A673 (cell line): Measurements from ENCODE around the gene CHCHD6. TPM values are rescaled to one million over a fixed set of nuclear protein-coding genes. Genes with fewer than 3 reads are reported as not detected.

ENCODE experiments used
- BruUV-seq: library from RNA; stranded (reverse); fragments of 400-500 nt; replicated peaks from 2 replicates; lab custom pipeline; 2021; lab: Mats Ljungman, UMichigan
- CTCF ChIA-PET: fragments of 300-600 bp; sonication (Branson Sonifier 250); formaldehyde crosslinking; loops from one replicate; lab custom pipeline; 2022; ENCODE audit warnings: antibody characterized with exemption; lab: Charles Lee
- POLR2A ChIA-PET: fragments of 300-600 bp; sonication (Branson Sonifier 250); formaldehyde crosslinking; loops from one replicate; lab custom pipeline; 2022; ENCODE audit warnings: antibody characterized with exemption; ENCODE audit not compliant: low non-redundant PET; lab: Charles Lee
- DNase-seq: peaks from one replicate; pipeline ENCODE4 v3.0.0-alpha.2; 2015; ENCODE audit warnings: low spot score
- H3K27ac ChIP-seq: fragments of 200-600 bp; sonication (generic); 2 replicates; pipeline ENCODE4 v1.5.1; 2016; ENCODE audit warnings: mixed run types, low read depth, mild to moderate bottlenecking, mixed read lengths, antibody characterized with exemption, low read length; ENCODE audit not compliant: poor library complexity, severe bottlenecking
- H3K27me3 ChIP-seq: fragments of 200-600 bp; sonication (generic); replicated peaks from 2 replicates; pipeline ENCODE4 v1.6.1; 2017; ENCODE audit warnings: mixed run types, low read depth, mild to moderate bottlenecking, mixed read lengths, antibody characterized with exemption, low read length; ENCODE audit not compliant: insufficient read depth, poor library complexity
- H3K36me3 ChIP-seq: fragments of 200-600 bp; sonication (generic); 2 replicates; pipeline ENCODE4 v1.6.1; 2016; ENCODE audit warnings: mixed run types, mild to moderate bottlenecking, mixed read lengths, antibody characterized with exemption, low read length; ENCODE audit not compliant: insufficient read depth, poor library complexity, severe bottlenecking
- H3K4me1 ChIP-seq: fragments of 200-600 bp; sonication (generic); 2 replicates; pipeline ENCODE4 v1.6.1; 2017; ENCODE audit warnings: mixed run types, mild to moderate bottlenecking, mixed read lengths, antibody characterized with exemption, low read length; ENCODE audit not compliant: insufficient read depth, poor library complexity, severe bottlenecking
- H3K4me3 ChIP-seq: fragments of 200-600 bp; sonication (generic); 2 replicates; pipeline ENCODE4 v1.5.1; 2016; ENCODE audit warnings: low read depth, mixed run types, mild to moderate bottlenecking, mixed read lengths, low read length; ENCODE audit not compliant: poor library complexity, severe bottlenecking
- H3K9me3 ChIP-seq: fragments of 200-600 bp; sonication (generic); 2 replicates; pipeline ENCODE4 v1.6.1; 2016; ENCODE audit warnings: mixed run types, low read depth, mild to moderate bottlenecking, mixed read lengths, antibody characterized with exemption, low read length; ENCODE audit not compliant: poor library complexity, severe bottlenecking
- CTCF ChIP-seq: fragments of 300-800, 200-600 bp; sonication (generic); conservative IDR thresholded peaks from 2 replicates; pipeline ENCODE4 v1.5.1; 2017; ENCODE audit warnings: low read depth, mild to moderate bottlenecking, antibody characterized with exemption, low read length, moderate library complexity, mixed read lengths
- EZH2 ChIP-seq: fragments of 200-600 bp; sonication (generic); IDR thresholded peaks from 2 replicates; pipeline ENCODE4 v1.6.1; 2017; ENCODE audit warnings: borderline replicate concordance, low read depth, mild to moderate bottlenecking, mixed read lengths, antibody characterized with exemption, low read length; ENCODE audit not compliant: poor library complexity, severe bottlenecking
- intact Hi-C: fragments of 100-400 bp; cut with micrococcal nuclease; formaldehyde crosslinking; loops from one replicate; pipeline ENCODE4 v1.10.0; 2022; ENCODE audit not compliant: unreplicated experiment
- total RNA-seq: library from RNA; stranded (reverse); gene quantifications from 2 replicates; pipeline ENCODE4 v1.2.3, GENCODE V29; 2021

The CHCHD6 gene
- total RNA-seq, 1 experiment from 2014 or later = 23.3 TPM

GRCh38 chr3:126818400-126819095 is 114.5 kb downstream of the CHCHD6 start:
- H3K4me3 ChIP-seq = no peak overlapping the region
- TF ChIP-seq CTCF = no peak
- no peak for TF ChIP-seq EZH2
- no peaks in the 10 kb centered on the region for H3K36me3 ChIP-seq
- no peak overlapping the region for H3K27ac ChIP-seq
- ChIA-PET POLR2A (no interaction called here), CTCF (no interaction called here)
- H3K27me3 ChIP-seq = no peaks in the 10 kb centered on the region
- BruUV-seq = no TSS peak
- H3K4me1 ChIP-seq = no peaks in the 10 kb centered on the region
- no peaks in the 10 kb centered on the region for H3K9me3 ChIP-seq
- no peak for DNase-seq
- intact Hi-C loops = no loop called here

- intact Hi-C loops = no loop called here
- TF ChIP-seq CTCF (no peak), EZH2 (no peak)
- no TSS peak for BruUV-seq
- H3K4me3 ChIP-seq = no peak overlapping the region
- ChIA-PET POLR2A (no interaction called here), CTCF (no interaction called here)
- no peaks in the 10 kb centered on the region for H3K36me3 ChIP-seq
- peaks cover 4% of the 10 kb centered on the region for H3K4me1 ChIP-seq
- H3K27me3 ChIP-seq = no peaks in the 10 kb centered on the region
- H3K27ac ChIP-seq = no peak overlapping the region
- H3K9me3 ChIP-seq = no peaks in the 10 kb centered on the region
- no peak for DNase-seq
Observed at GRCh38 chr3:126826693-126827092, 122.7 kb downstream of the CHCHD6 start.

GRCh38 chr3:126827121-126827520 is 123.1 kb downstream of the CHCHD6 start:
- peaks cover 4% of the 10 kb centered on the region for H3K4me1 ChIP-seq
- ChIA-PET POLR2A (no interaction called here), CTCF (no interaction called here)
- no peaks in the 10 kb centered on the region for H3K36me3 ChIP-seq
- TF ChIP-seq EZH2 (no peak), CTCF (no peak)
- H3K4me3 ChIP-seq = no peak overlapping the region
- intact Hi-C loops = no loop called here
- BruUV-seq = no TSS peak
- H3K27ac ChIP-seq = no peak overlapping the region
- DNase-seq = no peak
- H3K9me3 ChIP-seq = no peaks in the 10 kb centered on the region
- H3K27me3 ChIP-seq = no peaks in the 10 kb centered on the region
